Measurements from ENCODE around the gene PACS2. TPM values are rescaled to one million over a fixed set of nuclear protein-coding genes. Genes with fewer than 3 reads are reported as not detected.

The PACS2 gene
- total RNA-seq, 1 experiment from 2014 or later, result 28.2 TPM

- no peak for DNase-seq (ENCODE audit: low read depth)
Measured at GRCh38 chr14:105440554-105440900, 126.0 kb downstream of the PACS2 start.

GRCh38 chr14:105440992-105441391 is 126.4 kb downstream of the PACS2 start:
- no peak for DNase-seq (ENCODE audit: low read depth)

GRCh38 chr14:105442125-105442524 is 127.6 kb downstream of the PACS2 start:
- no peak for DNase-seq (ENCODE audit: low read depth)

DNA sequence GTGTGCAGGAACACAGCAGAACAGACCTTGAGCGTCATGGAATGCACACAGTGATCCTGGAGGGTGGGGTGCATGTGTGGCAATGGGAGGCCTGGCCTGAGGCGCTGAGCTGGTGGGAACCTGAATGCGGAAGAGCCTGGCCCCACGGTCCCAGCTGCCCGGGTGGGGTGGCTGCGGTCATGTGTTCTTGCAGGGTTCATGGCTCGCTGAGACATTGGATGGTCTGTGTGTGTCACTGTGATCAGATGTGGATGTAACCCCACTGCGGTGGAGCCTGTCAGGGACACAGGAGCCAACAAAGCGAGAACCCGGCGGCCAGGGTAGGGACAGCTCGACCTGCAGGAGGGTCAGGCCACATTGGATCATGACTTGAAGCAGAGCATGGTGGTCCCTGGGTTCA is 128.3 kb downstream of the PACS2 start:
- no peak for DNase-seq (ENCODE audit: low read depth)

DNA sequence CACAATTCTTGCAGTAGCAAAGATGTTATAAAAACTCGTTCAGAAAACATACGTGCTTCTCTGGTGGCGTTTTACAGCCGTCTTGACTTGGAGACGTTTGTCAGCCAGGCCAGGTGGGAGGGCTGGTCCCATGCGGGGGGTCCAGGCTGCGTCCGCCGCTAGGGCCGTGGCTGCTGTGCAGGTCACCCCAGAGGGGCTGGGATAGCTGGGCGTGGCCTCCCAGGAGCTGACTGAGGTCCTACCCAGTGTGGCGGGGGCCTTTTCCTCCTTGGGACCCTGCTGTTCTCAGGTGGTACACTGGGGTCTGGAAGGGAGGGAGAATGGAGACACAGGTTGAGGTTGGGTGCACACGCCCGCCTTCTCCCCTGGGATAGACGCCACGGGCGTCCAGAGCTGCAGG is 130.3 kb downstream of the PACS2 start:
- DNase-seq (ENCODE audit: low read depth), result no peak

DNA sequence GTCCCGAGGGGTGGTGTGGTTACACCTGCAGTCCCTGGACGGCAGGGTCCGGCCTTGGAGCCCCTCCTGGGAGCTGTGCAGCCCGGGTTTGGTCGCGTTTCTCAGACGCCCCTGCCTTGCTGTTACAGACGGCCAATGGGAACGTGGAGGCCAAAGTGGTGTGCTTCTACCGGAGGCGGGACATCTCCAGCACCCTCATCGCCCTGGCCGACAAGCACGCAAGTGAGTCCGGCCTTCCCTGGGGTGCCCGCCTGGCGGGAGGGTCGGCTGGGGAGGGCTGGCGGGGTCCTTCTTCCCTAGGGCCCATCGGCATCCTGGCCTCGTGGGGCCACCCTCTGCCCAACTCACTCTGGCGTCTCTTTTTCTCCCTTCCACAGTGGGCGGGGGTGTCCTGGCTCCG is 130.7 kb downstream of the PACS2 start:
- no peak for DNase-seq (ENCODE audit: low read depth)

- no peak for DNase-seq (ENCODE audit: low read depth)
Measured at GRCh38 chr14:105445901-105446845, 131.6 kb downstream of the PACS2 start.

DNA sequence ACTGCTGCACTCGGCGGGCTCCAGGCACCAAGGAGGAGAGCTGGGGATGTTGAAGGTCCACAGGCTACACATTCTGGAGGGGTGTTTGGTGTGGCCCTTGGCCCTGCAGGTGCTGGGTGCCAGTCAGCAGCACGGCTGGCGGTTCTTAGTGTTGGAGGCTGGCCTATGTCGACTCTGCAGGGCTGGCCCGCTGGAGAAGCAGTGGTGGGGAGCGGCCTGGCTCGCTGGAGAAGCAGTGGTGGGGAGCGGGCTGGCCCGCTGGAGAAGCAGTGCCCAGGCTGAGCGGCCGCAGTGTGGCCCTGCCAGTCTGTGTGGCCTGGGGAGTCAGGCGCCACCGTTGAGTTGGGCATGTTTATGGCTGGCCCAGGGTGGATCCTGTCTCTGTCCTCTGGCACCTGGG is 132.4 kb downstream of the PACS2 start:
- no peak for DNase-seq (ENCODE audit: low read depth)

Other genes with a start within 250 kb of the PACS2 start
- 3.3 and 5.1 TPM in 2 replicates for gene GPR132, start 249.3 kb upstream of the PACS2 start, total RNA-seq (2014; rRNA removed; shearing (Covaris generic))
- 5.1 and 6.3 TPM in 2 replicates for gene JAG2, start 146.0 kb upstream of the PACS2 start, total RNA-seq (2014; rRNA removed; shearing (Covaris generic))
- 18.3 and 41.4 TPM in 2 replicates for gene NUDT14, start 133.4 kb upstream of the PACS2 start, total RNA-seq (2014; rRNA removed; shearing (Covaris generic))
- gene BTBD6, start 66.2 kb upstream of the PACS2 start, total RNA-seq (2014; rRNA removed; shearing (Covaris generic)), result 43.3 and 51.3 TPM in 2 replicates
- gene BRF1, start 13.7 kb upstream of the PACS2 start, total RNA-seq (2014; rRNA removed; shearing (Covaris generic)), result 39.9 and 41.7 TPM in 2 replicates
- gene TEX22, start 83.8 kb downstream of the PACS2 start, total RNA-seq (2014; rRNA removed; shearing (Covaris generic)), result 0.29 and 1.3 TPM in 2 replicates
- 37.9 and 49.1 TPM in 2 replicates for gene MTA1, start 105.1 kb downstream of the PACS2 start, total RNA-seq (2014; rRNA removed; shearing (Covaris generic))
- gene CRIP2, start 160.1 kb downstream of the PACS2 start, total RNA-seq (2014; rRNA removed; shearing (Covaris generic)), result 88.8 and 94.1 TPM in 2 replicates
- gene CRIP1, start 172.1 kb downstream of the PACS2 start, total RNA-seq (2014; rRNA removed; shearing (Covaris generic)), result 15.0 and 20.4 TPM in 2 replicates
- gene TEDC1, start 176.5 kb downstream of the PACS2 start, total RNA-seq (2014; rRNA removed; shearing (Covaris generic)), result 61.9 and 73.5 TPM in 2 replicates
- gene TMEM121, start 211.8 kb downstream of the PACS2 start, total RNA-seq (2014; rRNA removed; shearing (Covaris generic)), result 8.4 and 8.7 TPM in 2 replicates

Data from Daoy (cell line).